ENCODE measurements around the gene FJX1. TPM values are rescaled to one million over a fixed set of nuclear protein-coding genes. Genes with fewer than 3 reads are reported as not detected.

Gene FJX1
- total RNA-seq, 4 donors from 2014 or later = 0.93 to 10.1 (median 5.9) TPM

DNA sequence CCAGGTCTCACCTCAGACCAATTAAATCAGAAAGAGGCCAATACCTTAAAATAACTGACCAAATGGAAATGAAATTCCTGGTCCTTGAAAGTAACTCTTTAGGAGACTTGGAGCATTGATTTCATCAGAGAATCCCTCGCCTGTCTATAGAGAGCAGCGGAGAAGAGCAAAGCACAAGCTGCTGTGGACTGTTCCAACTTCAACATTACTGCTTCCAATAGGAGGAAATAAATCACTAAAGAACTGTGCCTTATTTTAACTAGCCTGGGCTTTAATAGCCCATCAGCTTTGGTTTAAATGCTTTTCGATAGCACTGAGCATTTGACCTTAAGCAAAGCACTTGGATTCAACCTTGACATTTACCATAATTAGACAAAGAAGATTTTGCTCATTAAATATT, 32.0 kb upstream of the FJX1 start:
- Histone ChIP-seq H3K9me3 (no peaks in the 10 kb centered on the region), H3K27me3 (peaks cover 32% of the 10 kb centered on the region), H3K4me1 (no peaks in the 10 kb centered on the region), H3K36me3 (no peaks in the 10 kb centered on the region), H3K27ac (no peak overlapping the region), H3K4me3 (no peak overlapping the region)
- no peak for TF ChIP-seq EP300 (IDR thresholded peaks at IDR 0.05)
- no peak for TF ChIP-seq POLR2AphosphoS5 (IDR thresholded peaks at IDR 0.05)
- no peak for TF ChIP-seq POLR2A (IDR thresholded peaks at IDR 0.05)
- TF ChIP-seq, protein P1, sequence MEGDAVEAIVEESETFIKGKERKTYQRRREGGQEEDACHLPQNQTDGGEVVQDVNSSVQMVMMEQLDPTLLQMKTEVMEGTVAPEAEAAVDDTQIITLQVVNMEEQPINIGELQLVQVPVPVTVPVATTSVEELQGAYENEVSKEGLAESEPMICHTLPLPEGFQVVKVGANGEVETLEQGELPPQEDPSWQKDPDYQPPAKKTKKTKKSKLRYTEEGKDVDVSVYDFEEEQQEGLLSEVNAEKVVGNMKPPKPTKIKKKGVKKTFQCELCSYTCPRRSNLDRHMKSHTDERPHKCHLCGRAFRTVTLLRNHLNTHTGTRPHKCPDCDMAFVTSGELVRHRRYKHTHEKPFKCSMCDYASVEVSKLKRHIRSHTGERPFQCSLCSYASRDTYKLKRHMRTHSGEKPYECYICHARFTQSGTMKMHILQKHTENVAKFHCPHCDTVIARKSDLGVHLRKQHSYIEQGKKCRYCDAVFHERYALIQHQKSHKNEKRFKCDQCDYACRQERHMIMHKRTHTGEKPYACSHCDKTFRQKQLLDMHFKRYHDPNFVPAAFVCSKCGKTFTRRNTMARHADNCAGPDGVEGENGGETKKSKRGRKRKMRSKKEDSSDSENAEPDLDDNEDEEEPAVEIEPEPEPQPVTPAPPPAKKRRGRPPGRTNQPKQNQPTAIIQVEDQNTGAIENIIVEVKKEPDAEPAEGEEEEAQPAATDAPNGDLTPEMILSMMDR (IDR thresholded peaks at IDR 0.05) = no peak
- 63 to 88% methylated on average over 3 of the region's 3 CpGs for WGBS, 2 donors (ENCODE audit: low coverage in 1 of 2)
- no peak for ATAC-seq

DNA sequence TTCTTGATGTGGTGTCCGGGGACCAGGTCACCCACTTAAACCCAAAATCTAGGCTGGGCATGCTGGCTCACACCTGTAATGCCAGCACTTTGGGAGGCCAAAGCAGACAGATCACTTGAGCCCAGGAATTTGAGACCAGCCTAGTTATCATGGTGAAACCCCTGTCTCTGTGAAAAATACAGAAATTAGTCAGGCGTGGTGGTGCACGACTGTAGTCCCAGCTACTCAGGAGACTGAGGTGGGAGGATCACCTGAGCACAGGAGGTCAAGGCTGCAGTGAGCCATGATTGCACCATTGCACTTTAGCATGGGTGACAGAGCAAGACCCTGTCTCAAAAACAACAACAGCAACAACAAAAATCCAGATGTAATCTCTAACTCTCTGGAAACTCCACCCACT, 30.3 kb upstream of the FJX1 start:
- H3K9me3 ChIP-seq = no peaks in the 10 kb centered on the region
- no peak for ATAC-seq
- WGBS, 2 donors (ENCODE audit: low coverage in 1 of 2) = 89 to 90% methylated on average over 2 of the region's 3 CpGs

DNA sequence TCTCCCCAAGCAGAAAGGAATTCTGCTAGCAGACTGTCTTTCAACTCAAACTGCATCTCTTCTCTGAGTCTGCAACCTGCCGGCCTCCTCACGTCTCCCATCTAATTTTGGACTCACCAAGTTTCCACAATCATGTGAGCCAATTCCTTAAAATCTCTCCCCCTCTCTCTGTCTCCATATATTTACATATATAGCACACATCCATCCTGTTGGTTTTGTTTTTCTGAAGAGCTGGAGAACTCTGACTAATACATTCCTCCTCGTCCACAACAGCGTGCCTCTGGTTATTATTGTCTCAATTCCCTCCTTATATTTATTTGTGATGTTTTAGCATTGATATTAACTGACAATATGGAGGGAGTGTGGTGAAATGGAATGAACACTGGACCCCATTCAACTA, 29.6 kb upstream of the FJX1 start:
- no peaks in the 10 kb centered on the region for H3K36me3 ChIP-seq
- ATAC-seq = no peak
- TF ChIP-seq, protein P1 (IDR thresholded peaks at IDR 0.05) = no peak
- TF ChIP-seq POLR2A (IDR thresholded peaks at IDR 0.05) = no peak
- TF ChIP-seq EP300 (IDR thresholded peaks at IDR 0.05) = no peak
- no peak for TF ChIP-seq POLR2AphosphoS5 (IDR thresholded peaks at IDR 0.05)
- WGBS, 2 donors (ENCODE audit: low coverage in 1 of 2) = 75 to 95% methylated on average over 4 of the region's 4 CpGs
- H3K9me3 ChIP-seq = no peaks in the 10 kb centered on the region
- no peaks in the 10 kb centered on the region for H3K4me1 ChIP-seq
- no peak overlapping the region for H3K27ac ChIP-seq
- peaks cover 21% of the 10 kb centered on the region for H3K27me3 ChIP-seq
- H3K4me3 ChIP-seq = no peak overlapping the region

More for the DNA sequence above, 30.3 kb upstream of the FJX1 start:
- Histone ChIP-seq H3K36me3 (no peaks in the 10 kb centered on the region), H3K27me3 (peaks cover 23% of the 10 kb centered on the region), H3K4me1 (no peaks in the 10 kb centered on the region), H3K4me3 (no peak overlapping the region), H3K27ac (no peak overlapping the region)
- TF ChIP-seq POLR2AphosphoS5 (IDR thresholded peaks at IDR 0.05) (no peak), EP300 (IDR thresholded peaks at IDR 0.05) (no peak), POLR2A (IDR thresholded peaks at IDR 0.05) (no peak)
- TF ChIP-seq, protein P1 (IDR thresholded peaks at IDR 0.05) = no peak

DNA sequence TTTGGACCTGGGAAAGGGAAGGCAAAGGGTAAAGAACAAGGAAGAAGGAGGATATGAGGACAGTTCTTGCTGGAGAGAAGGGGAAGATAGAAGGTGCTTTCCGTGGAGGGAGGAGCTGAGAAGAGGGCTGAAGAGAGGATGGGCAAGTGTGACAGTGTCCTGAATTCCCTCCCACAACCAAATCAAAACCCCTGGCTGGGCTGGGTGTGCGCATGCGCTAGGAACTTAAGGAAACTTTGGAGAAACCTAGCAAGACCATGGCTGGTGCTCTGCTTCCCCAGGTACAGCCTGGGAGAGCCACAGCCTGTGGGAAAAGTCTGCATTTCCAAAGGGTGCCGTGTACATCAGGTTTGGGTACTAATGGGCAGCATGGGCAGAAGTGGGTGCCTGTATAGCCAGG, 29.0 kb upstream of the FJX1 start:
- no peaks in the 10 kb centered on the region for H3K36me3 ChIP-seq
- no peak for TF ChIP-seq POLR2AphosphoS5 (IDR thresholded peaks at IDR 0.05)
- no peak for TF ChIP-seq EP300 (IDR thresholded peaks at IDR 0.05)
- TF ChIP-seq, protein P1 (IDR thresholded peaks at IDR 0.05) = no peak
- no peak for TF ChIP-seq POLR2A (IDR thresholded peaks at IDR 0.05)
- peaks cover 19% of the 10 kb centered on the region for H3K27me3 ChIP-seq
- ATAC-seq = no peak
- H3K27ac ChIP-seq = no peak overlapping the region
- WGBS, 2 donors (ENCODE audit: low coverage in 1 of 2) = 82 to 93% methylated on average over 2 to 3 of the region's 4 CpGs
- no peak overlapping the region for H3K4me3 ChIP-seq
- no peaks in the 10 kb centered on the region for H3K4me1 ChIP-seq
- H3K9me3 ChIP-seq = no peaks in the 10 kb centered on the region

DNA sequence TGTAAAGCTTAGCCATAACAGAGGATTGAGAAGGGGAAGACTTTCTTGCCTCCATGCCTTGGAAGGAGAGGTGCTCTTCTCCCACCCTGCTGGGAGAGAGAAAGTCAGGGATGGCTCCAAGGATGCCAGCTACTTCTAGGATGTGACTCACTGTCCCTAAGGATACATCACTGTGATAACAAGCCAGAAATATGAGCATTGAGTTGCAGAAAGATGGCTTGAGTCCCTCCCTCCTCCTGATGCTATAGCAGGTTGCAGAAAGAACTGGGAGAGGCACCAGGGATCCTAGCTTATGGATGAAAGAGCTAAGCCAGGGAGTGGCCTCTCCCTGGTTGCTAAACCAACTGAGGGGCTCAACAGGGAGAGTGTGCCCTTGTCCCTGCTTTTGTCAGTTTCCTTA, 27.8 kb upstream of the FJX1 start:
- no peak for ATAC-seq
- Histone ChIP-seq H3K27ac (no peak overlapping the region), H3K4me3 (no peak overlapping the region), H3K4me1 (no peaks in the 10 kb centered on the region), H3K9me3 (no peaks in the 10 kb centered on the region), H3K27me3 (peaks cover 19% of the 10 kb centered on the region), H3K36me3 (no peaks in the 10 kb centered on the region)
- TF ChIP-seq, protein P1 (IDR thresholded peaks at IDR 0.05) = no peak
- TF ChIP-seq EP300 (IDR thresholded peaks at IDR 0.05) (no peak), POLR2A (IDR thresholded peaks at IDR 0.05) (no peak), POLR2AphosphoS5 (IDR thresholded peaks at IDR 0.05) (no peak)

Data from gastroesophageal sphincter (tissue), 4 donors.